Muscle layer of duodenum (tissue), 2 donors: ENCODE data around the gene DISC1.
A peak's percentile ranks its signal among the peaks of the same experiment; 100 is the strongest.
"Not testable (repeated sequence)": the region's sequence is repeated elsewhere in the genome, so short reads cannot be mapped to it uniquely, and the experiment has no call there.

Source experiments
- H3K27ac ChIP-seq: one replicate; pipeline ENCODE4 v1.7.0; 2013; ENCODE audit warnings: mild to moderate bottlenecking, low read length
- H3K27me3 ChIP-seq: one replicate; pipeline ENCODE4 v1.7.0; 2013; ENCODE audit warnings: low read depth, mild to moderate bottlenecking, control low read depth, low read length
- H3K36me3 ChIP-seq, 2 donors: one replicate each; pipeline ENCODE4 v1.7.0; 2013; ENCODE audit warnings: low read length in 2 of 2, control low read depth in 1 of 2, mild to moderate bottlenecking in 1 of 2; ENCODE audit not compliant: insufficient read depth in 2 of 2, control insufficient read depth in 1 of 2
- H3K4me1 ChIP-seq, 2 donors: one replicate each; pipeline ENCODE4 v1.7.0; 2013; ENCODE audit warnings: low read length in 2 of 2, mild to moderate bottlenecking in 2 of 2, control low read depth in 1 of 2, moderate library complexity in 1 of 2; ENCODE audit not compliant: insufficient read depth in 2 of 2, control insufficient read depth in 1 of 2
- H3K4me3 ChIP-seq, 2 donors: one replicate each; pipeline ENCODE4 v1.7.0; 2013; ENCODE audit warnings: low read length in 2 of 2, low read depth in 1 of 2, mild to moderate bottlenecking in 1 of 2
- H3K9me3 ChIP-seq, 2 donors: one replicate each; pipeline ENCODE4 v1.7.0; 2013; ENCODE audit warnings: low read length in 2 of 2, control low read depth in 1 of 2, mild to moderate bottlenecking in 1 of 2; ENCODE audit not compliant: control insufficient read depth in 1 of 2
- donor health status: healthy.

Gene DISC1

DNA sequence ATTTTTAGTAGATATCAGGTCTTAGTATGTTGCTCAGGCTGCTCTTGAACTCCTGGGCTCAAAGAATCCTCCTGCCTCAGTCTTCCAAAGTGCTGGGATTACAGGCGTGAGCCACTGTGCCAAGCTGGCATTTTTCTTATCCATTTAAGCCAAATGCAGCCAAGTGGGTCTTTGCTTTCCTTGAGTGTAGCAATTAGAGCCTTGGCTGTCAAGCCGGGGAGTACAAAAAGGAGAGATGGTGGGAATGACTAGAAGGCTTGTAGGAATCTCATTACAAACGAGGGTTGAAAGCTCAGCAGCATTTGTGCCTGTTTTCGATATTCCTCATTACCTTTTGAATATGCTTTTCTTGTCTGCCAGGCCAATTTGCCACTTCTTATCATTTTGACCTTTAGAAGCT, 140.9 kb downstream of the DISC1 start:
- no peaks in the 10 kb centered on the region for H3K9me3 ChIP-seq
- H3K4me3 ChIP-seq: no peak overlapping the region
- H3K4me1 ChIP-seq: no peaks in the 10 kb centered on the region
- no peaks in the 10 kb centered on the region for H3K27me3 ChIP-seq
- H3K27ac ChIP-seq: no peak overlapping the region
- peaks cover 0 to 6% of the 10 kb centered on the region in 2 donors for H3K36me3 ChIP-seq

DNA sequence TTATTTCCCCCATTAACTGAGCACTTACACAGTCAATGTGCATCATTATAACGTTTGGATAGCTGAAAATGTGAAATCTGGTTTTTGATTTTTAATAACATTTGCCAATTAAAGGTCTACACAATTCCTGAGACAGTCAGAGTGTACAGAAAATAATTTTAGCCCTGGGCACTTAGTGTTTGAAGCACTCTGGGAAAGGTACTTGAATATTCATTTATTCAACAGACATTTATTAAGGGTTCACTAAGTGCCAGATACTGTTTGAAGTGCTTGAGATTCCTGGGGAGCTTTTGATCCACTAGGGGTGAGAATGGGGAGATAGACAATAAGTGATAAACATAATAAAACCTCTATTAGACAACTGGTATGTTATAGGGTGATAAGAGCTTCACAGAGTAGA, 141.8 kb downstream of the DISC1 start:
- H3K9me3 ChIP-seq: no peaks in the 10 kb centered on the region
- H3K4me1 ChIP-seq: no peaks in the 10 kb centered on the region
- H3K27ac ChIP-seq: no peak overlapping the region
- peaks cover 0 to 6% of the 10 kb centered on the region in 2 donors for H3K36me3 ChIP-seq
- no peaks in the 10 kb centered on the region for H3K27me3 ChIP-seq
- no peak overlapping the region for H3K4me3 ChIP-seq

DNA sequence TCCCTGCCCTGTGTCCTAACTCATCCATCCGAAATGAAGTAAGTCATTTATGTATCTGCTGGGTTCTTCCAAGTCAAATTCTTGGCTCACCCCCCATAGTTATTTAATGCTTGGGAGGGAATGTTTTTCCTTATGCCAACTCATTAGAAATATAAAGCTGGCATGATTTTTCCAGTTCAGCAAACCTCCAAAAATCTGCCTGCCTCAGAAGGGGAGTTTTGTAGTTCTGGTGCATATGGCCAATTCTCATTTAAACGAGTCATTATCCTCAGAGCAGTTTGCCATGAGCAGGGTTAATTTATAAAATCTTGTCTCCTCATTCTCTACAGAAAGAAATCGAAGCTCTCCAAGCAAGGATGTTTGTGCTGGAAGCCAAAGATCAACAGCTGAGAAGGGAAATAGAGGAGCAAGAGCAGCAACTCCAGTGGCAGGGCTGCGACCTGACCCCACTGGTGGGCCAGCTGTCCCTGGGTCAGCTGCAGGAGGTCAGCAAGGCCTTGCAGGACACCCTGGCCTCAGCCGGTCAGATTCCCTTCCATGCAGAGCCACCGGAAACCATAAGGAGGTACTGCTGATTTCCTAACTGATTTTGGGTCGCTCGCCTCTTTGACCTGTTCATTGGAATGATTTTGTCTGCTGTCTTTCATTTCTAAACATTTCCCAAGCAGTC, 144.1 kb downstream of the DISC1 start:
- H3K4me1 ChIP-seq: no peaks in the 10 kb centered on the region

DNA sequence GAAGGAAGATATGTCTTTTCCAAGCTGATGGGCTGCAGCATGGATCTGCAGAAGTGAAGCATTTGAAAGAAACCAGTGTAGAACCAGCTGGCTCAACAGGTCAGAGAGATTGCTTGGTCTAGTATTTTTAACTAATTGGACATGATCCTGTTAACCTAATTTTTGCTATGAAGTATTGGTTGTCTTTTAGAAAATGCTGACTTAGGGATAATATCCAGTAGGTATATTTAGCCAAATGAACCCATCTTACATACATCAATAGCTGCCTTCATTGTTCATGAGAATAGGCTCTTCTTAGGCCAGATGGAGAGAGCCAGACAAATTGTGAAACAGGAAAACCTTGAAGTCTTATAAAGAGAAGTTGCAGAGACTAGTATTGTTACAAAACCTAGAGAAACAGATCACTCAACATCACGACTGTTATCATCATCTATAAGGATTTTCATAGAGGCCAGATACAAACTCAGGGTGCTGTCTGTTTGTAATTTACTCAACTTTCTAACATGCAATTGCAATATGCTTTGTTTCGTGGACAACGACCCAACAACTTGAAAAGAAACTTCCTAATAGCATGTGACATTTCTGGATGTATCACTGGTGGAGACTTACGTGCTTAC, 148.2 kb downstream of the DISC1 start:
- Histone ChIP-seq H3K27ac (no peak overlapping the region), H3K9me3 (no peaks in the 10 kb centered on the region), H3K4me3 (no peak overlapping the region), H3K4me1 (peaks cover 4 to 14% of the 10 kb centered on the region in 2 donors), H3K36me3 (peaks cover 0 to 6% of the 10 kb centered on the region in 2 donors), H3K27me3 (no peaks in the 10 kb centered on the region)

More for the DNA sequence above, 144.1 kb downstream of the DISC1 start:
- H3K9me3 ChIP-seq: no peaks in the 10 kb centered on the region
- H3K4me3 ChIP-seq: no peak overlapping the region
- peaks cover 0 to 6% of the 10 kb centered on the region in 2 donors for H3K36me3 ChIP-seq
- no peaks in the 10 kb centered on the region for H3K27me3 ChIP-seq
- H3K27ac ChIP-seq: no peak overlapping the region

DNA sequence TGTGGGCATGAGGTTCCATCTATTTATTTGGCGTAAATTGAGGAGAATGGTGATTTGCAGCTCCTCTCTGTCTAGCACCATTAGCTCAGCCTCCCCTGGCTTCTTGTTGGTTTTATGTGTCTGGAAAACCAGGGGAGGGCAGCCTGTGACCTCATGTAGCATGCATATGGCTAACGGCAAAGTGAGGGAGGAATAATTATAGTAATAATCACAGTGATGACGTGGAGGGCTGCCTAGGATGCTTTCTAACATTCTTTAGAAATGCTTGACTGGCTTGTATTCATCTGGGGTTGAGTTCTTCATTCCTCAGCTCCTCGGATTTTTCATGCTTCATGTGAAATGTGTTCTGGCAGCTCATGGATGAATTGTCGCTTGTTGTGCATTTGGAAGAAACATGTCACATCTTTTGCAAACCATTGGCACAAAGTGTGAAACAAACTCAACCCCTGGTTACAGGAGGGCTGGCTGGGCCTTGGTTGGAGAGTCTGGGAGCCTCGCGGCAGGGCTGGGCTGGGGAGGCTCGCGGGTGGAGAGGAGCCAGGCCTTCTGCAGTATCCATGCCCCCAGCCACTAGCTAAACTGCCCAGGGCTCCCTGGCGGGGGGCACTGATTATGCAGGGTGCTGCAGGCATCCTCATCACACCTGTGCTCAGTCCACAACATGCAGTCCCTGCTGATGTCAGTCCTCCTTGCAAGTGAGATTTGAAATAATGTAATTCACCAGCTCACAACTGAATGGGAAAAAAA, 149.6 kb downstream of the DISC1 start:
- no peak overlapping the region for H3K4me3 ChIP-seq
- H3K27me3 ChIP-seq: no peaks in the 10 kb centered on the region
- peaks cover 4 to 14% of the 10 kb centered on the region in 2 donors for H3K4me1 ChIP-seq
- peaks cover 0 to 2% of the 10 kb centered on the region in 2 donors for H3K36me3 ChIP-seq
- no peaks in the 10 kb centered on the region for H3K9me3 ChIP-seq
- no peak overlapping the region for H3K27ac ChIP-seq

DNA sequence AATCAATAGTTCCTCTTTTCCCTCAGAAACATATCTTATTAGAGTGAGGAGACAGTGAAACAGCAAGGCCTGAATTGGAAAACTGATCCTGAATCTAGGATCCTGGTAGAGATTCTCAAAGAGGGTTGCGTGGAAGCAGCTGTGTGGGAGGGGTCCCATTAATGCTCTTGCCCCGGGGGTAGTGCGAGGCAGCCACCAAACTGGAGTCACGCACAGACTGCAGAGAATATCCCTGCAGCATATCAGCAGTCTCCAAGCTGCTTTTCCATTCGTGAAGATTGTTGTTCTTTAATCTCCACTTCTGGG, 150.1 kb downstream of the DISC1 start:
- no peaks in the 10 kb centered on the region for H3K27me3 ChIP-seq
- H3K4me1 ChIP-seq: peaks cover 4 to 18% of the 10 kb centered on the region in 2 donors
- H3K4me3 ChIP-seq: no peak overlapping the region
- no peaks in the 10 kb centered on the region for H3K36me3 ChIP-seq
- H3K9me3 ChIP-seq: no peaks in the 10 kb centered on the region
- no peak overlapping the region for H3K27ac ChIP-seq

DNA sequence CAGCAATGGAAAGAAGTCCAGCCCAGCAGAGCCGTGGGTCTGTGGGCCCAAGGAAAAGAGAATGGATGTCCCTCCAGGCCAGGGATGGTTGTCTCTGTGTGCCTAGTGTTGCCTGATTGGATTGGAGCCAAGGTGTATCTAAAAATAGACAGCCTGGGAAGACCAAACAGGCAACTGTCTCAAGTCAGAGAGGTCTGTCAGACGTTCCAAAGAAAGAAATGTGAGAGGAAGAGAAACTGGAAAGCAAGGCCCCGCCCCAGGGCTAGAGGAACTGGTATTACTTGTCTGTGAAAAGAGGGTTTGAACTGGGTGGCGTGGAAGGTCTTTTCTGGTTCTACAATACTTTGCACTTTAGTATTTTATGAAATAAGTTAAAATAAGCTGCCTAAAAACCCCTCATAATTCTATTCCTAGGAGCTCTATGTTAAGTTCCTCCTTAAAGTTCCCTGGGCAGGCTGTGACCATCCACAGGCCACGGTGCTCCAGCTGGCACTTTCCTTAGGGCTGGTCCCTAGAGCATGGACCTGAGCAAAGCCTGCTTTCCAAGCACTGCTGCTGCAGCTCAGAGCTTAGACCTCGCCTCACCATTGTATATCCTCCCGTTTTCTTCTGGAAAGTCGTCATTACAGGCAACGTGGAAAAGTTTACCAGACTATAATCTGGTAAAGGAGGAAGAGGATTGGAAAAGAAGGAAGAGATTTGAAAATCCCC, 151.6 kb downstream of the DISC1 start:
- H3K27me3 ChIP-seq: no peaks in the 10 kb centered on the region
- no peak overlapping the region for H3K4me3 ChIP-seq
- no peaks in the 10 kb centered on the region for H3K9me3 ChIP-seq
- H3K4me1 ChIP-seq: peaks cover 4 to 18% of the 10 kb centered on the region in 2 donors
- H3K36me3 ChIP-seq: no peaks in the 10 kb centered on the region
- H3K27ac ChIP-seq: peak overlapping the region; percentile 21

DNA sequence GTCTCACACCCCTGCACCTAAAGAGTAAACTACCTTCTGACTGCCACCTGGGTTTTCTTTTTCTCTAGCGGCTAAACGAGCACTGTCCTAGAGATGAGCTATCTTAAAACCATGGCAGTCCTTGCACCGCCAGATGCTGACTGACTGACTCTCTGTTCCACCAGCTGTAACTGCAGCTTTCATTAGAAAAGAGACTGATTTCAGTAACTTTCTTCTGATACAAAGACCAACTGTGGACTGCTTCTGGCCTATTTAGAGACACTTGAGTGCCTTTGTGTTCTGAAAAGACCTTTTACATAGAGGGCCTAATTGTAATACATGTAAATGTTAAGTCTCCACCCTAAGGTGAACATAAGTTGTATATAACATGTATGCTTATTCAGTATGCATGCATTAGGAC, 152.5 kb downstream of the DISC1 start:
- Histone ChIP-seq H3K27ac (no peak overlapping the region), H3K27me3 (no peaks in the 10 kb centered on the region), H3K4me1 (peaks cover 4 to 18% of the 10 kb centered on the region in 2 donors), H3K36me3 (no peaks in the 10 kb centered on the region), H3K4me3 (no peak overlapping the region), H3K9me3 (no peaks in the 10 kb centered on the region)

DNA sequence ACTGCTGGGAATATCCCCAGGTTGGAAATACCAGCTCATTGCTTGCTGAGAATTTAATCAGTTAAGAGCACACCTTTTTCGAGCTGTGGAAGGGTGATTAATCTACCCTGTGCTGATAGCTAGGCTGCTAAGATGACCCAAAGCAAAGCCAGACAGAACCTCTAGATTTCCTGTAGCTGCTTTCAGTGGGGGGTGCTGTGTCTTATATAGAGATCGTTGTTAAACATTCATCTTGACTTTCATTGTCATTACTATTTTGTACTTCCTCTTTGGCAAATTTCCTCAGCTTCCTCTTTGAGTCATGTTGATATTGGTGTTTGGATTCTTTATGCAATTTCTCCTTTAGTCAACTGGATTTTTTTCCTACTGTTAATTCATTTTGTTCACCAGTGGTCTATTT, 155.3 kb downstream of the DISC1 start:
- Histone ChIP-seq H3K4me3 (no peak overlapping the region), H3K27me3 (no peaks in the 10 kb centered on the region), H3K36me3 (no peaks in the 10 kb centered on the region), H3K9me3 (no peaks in the 10 kb centered on the region), H3K4me1 (peaks cover 4 to 18% of the 10 kb centered on the region in 2 donors), H3K27ac (no peak overlapping the region)

DNA sequence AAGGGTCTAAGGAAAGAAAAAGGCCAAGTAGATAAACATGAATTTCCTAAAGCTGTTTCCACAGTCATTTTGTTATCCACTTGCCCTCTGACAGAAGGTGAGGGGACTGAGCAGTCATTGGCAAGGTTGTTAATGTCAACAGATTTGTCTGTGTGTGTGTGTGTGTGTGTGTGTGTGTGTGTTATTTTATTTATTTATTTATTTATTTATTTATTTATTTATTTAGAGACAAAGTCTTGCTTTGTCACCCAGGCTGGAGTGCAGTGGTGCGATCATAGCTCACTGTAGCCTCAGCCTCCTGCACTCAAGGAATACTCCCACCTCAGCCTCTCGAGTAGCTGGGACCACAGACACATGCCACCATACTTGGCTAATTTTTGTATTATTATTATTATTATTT, 158.5 kb downstream of the DISC1 start:
- not testable (repeated sequence) for H3K4me3 ChIP-seq, H3K4me1 ChIP-seq, H3K36me3 ChIP-seq, H3K27me3 ChIP-seq, H3K9me3 ChIP-seq, H3K27ac ChIP-seq

DNA sequence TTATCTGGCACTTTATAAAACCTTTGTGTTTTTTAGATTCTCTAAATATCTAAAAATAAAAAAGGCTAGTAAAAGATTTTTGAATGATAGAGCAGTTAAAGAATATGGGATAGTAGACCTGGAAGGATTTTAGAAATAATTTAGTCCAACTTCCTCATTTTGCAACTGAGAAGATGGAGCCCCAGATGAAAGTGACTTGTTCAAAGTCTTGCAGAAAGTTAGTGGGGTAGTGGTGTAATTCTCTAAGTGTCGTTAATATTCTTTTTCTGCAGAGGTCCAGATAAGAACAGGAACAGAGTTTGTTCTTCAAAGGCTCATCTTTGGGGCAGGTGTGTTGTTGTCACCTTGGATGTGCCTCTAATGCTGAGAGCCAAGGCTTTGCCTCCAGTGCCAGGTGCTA, 159.5 kb downstream of the DISC1 start:
- Histone ChIP-seq H3K4me3 (no peak overlapping the region), H3K9me3 (peaks cover 0 to 3% of the 10 kb centered on the region in 2 donors), H3K27me3 (no peaks in the 10 kb centered on the region), H3K4me1 (peaks cover 0 to 4% of the 10 kb centered on the region in 2 donors), H3K27ac (no peak overlapping the region), H3K36me3 (no peaks in the 10 kb centered on the region)
